Kidney (tissue), 14 donors: Measurements from ENCODE around the gene MOSPD3. TPM values are rescaled to one million over a fixed set of nuclear protein-coding genes. Genes with fewer than 3 reads are reported as not detected.

Experiments
- DNase-seq, 5 donors: peaks; one replicate each; pipeline ENCODE4 v3.0.0-alpha.2; 2013 to 2020
- FAIRE-seq: peaks from 2 replicates; lab custom pipeline; 2012; peaks lifted over from hg19 to GRCh38; lab: Jason Lieb, UNC
- H3K27ac ChIP-seq, 2 donors: one replicate each; pipeline ENCODE4 v1.7.0; 2013; ENCODE audit warnings: low read depth in 2 of 2, low read length in 2 of 2, inconsistent platforms in 1 of 2
- H3K27me3 ChIP-seq: one replicate; pipeline ENCODE4 v1.7.1; 2013; ENCODE audit warnings: low read length, inconsistent platforms; ENCODE audit not compliant: control insufficient read depth, insufficient read depth
- H3K36me3 ChIP-seq, 3 donors: one replicate each; pipeline versions ENCODE4 v1.7.0 to v1.7.1; 2013; ENCODE audit warnings: low read length in 3 of 3, control low read depth in 1 of 3, inconsistent platforms in 1 of 3; ENCODE audit not compliant: insufficient read depth in 3 of 3, control insufficient read depth in 2 of 3
- H3K4me1 ChIP-seq, 3 donors: one replicate each; pipeline versions ENCODE4 v1.7.0 to v1.7.1; 2013; ENCODE audit warnings: low read length in 3 of 3, inconsistent platforms in 1 of 3, low read depth in 1 of 3; ENCODE audit not compliant: control insufficient read depth in 2 of 3, insufficient read depth in 2 of 3
- H3K4me3 ChIP-seq, 3 donors: one replicate each; pipeline versions ENCODE4 v1.7.0 to v1.8.1; 2013; ENCODE audit warnings: low read length in 3 of 3, control low read depth in 1 of 3, inconsistent platforms in 1 of 3
- H3K9ac ChIP-seq, 3 donors: one replicate each; pipeline versions ENCODE4 v1.7.0 to v1.7.1; 2013; ENCODE audit warnings: low read length in 3 of 3, control low read depth in 1 of 3, inconsistent platforms in 1 of 3
- H3K9me3 ChIP-seq, 3 donors: one replicate each; pipeline versions ENCODE4 v1.7.0 to v1.7.1; 2013; ENCODE audit warnings: low read length in 3 of 3, control low read depth in 1 of 3, inconsistent platforms in 1 of 3; ENCODE audit not compliant: control insufficient read depth in 2 of 3, insufficient read depth in 1 of 3
- CTCF ChIP-seq: IDR thresholded peaks from 3 replicates; pipeline ENCODE4 v1.5.1; 2012; ENCODE audit warnings: mild to moderate bottlenecking, moderate library complexity, borderline replicate concordance; ENCODE audit not compliant: insufficient read depth; ENCODE audit errors: extremely low read depth
- intact Hi-C: fragments of 100-400 bp; cut with DNase I; formaldehyde crosslinking; loops from one replicate; pipeline ENCODE4 v1.11.1; 2022
- polyA plus RNA-seq: library from polyadenylated mRNA; stranded (reverse); fragments of 350-450 nt; fragmentation: Illumina TruSeq; extraction: RNeasy Lipid Tissue Mini Kit (QIAGEN cat#74804); gene quantifications from one replicate; pipeline ENCODE4 v1.2.3, GENCODE V29; 2014; ENCODE audit warnings: low read depth, low replicate concordance; ENCODE audit not compliant: insufficient read depth
- total RNA-seq: library from RNA; stranded (reverse); fragmentation: NEBNext Ultra II Directional; extraction: Animal tissue kit (Norgen Biotek cat#: 25700); gene quantifications from one replicate; pipeline ENCODE4 v1.2.1, GENCODE V29; 2021
- donor health status: control.
- donor health status: control.
- donor health status: control.
- donor health status: control.
- donor health status: control.
- donor health status: DM: yes; HTN: yes; CAD: no.
- donor health status: Normal renal cell carcinoma (clear cell type).

MOSPD3 gene
- total and polyA plus RNA-seq, 2 donors from 2014 or later, result 18.2 to 30.6 TPM

DNA sequence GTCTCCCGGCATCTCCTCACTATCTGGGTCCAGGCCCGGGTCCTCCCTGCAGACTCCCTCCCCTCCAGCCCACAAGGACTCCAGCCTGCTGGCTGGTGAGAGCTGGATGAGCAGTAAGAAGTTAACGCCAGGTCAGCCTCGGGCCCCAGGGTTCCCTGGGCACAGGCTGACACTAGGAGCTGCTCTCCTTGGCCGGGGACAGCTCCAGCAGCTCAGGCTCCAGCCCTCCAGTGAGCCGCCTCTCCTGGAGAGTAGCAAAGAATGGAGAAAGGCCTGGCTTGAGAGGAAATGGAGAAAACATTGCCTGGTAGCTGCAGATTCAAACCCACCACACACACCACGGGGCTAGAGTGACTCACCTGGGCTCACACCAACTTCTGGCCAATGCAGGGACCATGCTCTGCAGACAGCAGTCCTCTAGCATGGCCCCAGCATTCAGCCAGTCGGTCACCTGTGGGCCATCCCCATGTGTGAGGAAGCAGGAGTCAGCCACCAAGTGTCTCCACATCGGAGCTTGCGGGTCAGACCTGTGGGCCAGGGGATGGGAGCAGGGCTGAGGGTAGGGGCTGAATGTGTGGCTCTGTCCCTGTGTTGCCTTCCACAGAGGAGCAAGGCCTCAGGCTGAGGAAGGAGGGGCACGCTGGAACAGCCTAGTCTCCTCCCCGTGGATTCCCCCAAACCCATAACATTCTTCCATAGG lies 45.2 kb upstream of the MOSPD3 start:
- no peak overlapping the region for H3K27ac ChIP-seq
- TF ChIP-seq CTCF, result no peak
- intact Hi-C loops, result no loop called here
- H3K4me1 ChIP-seq, result peaks cover 0 to 4% (median 0%) of the 10 kb centered on the region in 3 donors
- no peaks in the 10 kb centered on the region for H3K9me3 ChIP-seq
- H3K27me3 ChIP-seq, result no peaks in the 10 kb centered on the region
- no peak overlapping the region for H3K4me3 ChIP-seq
- no peak for FAIRE-seq
- peaks cover 0 to 6% (median 4%) of the 10 kb centered on the region in 3 donors for H3K36me3 ChIP-seq
- no peak for DNase-seq
- H3K9ac ChIP-seq, result no peak overlapping the region

GRCh38 chr7:100567751-100568175 lies 44.6 kb upstream of the MOSPD3 start:
- peaks cover 0 to 4% (median 4%) of the 10 kb centered on the region in 3 donors for H3K36me3 ChIP-seq
- intact Hi-C loops, result no loop called here
- H3K9me3 ChIP-seq, result no peaks in the 10 kb centered on the region
- no peak overlapping the region for H3K4me3 ChIP-seq
- no peaks in the 10 kb centered on the region for H3K27me3 ChIP-seq
- TF ChIP-seq CTCF, result no peak
- DNase-seq (no peak), FAIRE-seq (no peak)
- H3K27ac ChIP-seq, result no peak overlapping the region
- no peak overlapping the region for H3K9ac ChIP-seq
- H3K4me1 ChIP-seq, result peaks cover 0 to 4% (median 0%) of the 10 kb centered on the region in 3 donors

DNA sequence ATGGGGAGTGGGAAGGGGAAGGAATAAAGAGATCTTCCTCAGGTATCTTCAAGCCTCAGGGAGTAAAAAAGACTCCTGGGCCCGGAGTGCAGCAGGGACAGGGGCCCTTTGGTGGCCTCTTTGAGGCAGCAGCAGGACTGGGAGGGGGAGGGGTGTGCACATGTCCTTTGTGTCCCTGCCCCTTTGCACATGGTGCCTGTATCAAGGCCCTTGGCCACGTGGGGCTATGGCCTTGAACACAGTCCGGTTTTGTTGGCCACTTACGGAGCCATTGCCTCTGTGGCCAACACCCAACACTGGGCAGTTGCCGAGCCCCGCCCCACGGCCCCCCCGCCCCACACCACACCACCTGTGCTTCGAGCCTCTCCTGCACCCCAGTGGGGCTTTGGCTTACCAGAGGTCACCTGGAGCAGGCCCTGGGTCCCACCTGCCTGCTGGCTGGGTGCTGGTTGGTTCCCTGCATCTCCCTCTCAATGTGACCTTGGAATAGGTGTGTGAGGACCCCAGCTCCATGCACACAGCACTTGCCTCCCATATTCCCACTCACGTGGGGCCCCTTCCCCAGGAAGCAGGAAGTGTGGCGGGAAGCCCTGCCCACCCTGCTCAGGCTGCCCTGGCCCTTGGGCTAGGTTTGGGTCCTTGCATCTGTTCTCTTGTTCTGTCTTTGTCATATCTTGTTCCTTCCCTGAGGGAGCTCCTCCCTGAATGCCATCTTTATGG lies 44.0 kb upstream of the MOSPD3 start:
- intact Hi-C loops, result no loop called here
- Histone ChIP-seq H3K4me1 (peaks cover 0 to 4% (median 0%) of the 10 kb centered on the region in 3 donors), H3K27me3 (no peaks in the 10 kb centered on the region), H3K36me3 (no peaks in the 10 kb centered on the region), H3K9ac (no peak overlapping the region), H3K9me3 (no peaks in the 10 kb centered on the region), H3K27ac (no peak overlapping the region), H3K4me3 (no peak overlapping the region)
- no peak for TF ChIP-seq CTCF
- DNase-seq, result no peak
- FAIRE-seq, result no peak
